Measurements from ENCODE around the gene RADIL. TPM values are rescaled to one million over a fixed set of nuclear protein-coding genes. Genes with fewer than 3 reads are reported as not detected.

RADIL gene
- total RNA-seq, 4 donors from 2014 or later: 1.0 to 10.1 (median 6.6) TPM

- DNase-seq: no peak
- H3K36me3 ChIP-seq: no peaks in the 10 kb centered on the region
- H3K27me3 ChIP-seq: no peaks in the 10 kb centered on the region
- intact Hi-C loops (cut with DNase I; ENCODE audit: low total_unique reads): loop anchor here (10.0 kb wide), 1 partner anchor 92 kb away; the partner anchor contains the start of gene RADIL
- no peaks in the 10 kb centered on the region for H3K4me1 ChIP-seq
- no peaks in the 10 kb centered on the region for H3K9me3 ChIP-seq
- H3K27ac ChIP-seq: peak overlapping the region; percentile 31 to 50
- peak overlapping the region; percentile 38 to 45 for H3K4me3 ChIP-seq
- no peak for TF ChIP-seq POLR2A (IDR thresholded peaks at IDR 0.05)
- no peak for TF ChIP-seq CTCF (IDR thresholded peaks at IDR 0.05)
Observed at GRCh38 chr7:4792537-4793126, 90.9 kb downstream of the RADIL start.

- TF ChIP-seq CTCF (IDR thresholded peaks at IDR 0.05): peak; percentile 46 to 64 (median 62)
- no peak for TF ChIP-seq POLR2A (IDR thresholded peaks at IDR 0.05)
- H3K27me3 ChIP-seq: no peaks in the 10 kb centered on the region
- no peaks in the 10 kb centered on the region for H3K9me3 ChIP-seq
- peak overlapping the region; percentile 31 to 50 for H3K27ac ChIP-seq
- intact Hi-C loops (cut with DNase I; ENCODE audit: low total_unique reads): loop anchor here (10.0 kb wide), 1 partner anchor 93 kb away; the partner anchor contains the start of gene RADIL
- peak overlapping the region; percentile 38 to 45 for H3K4me3 ChIP-seq
- H3K4me1 ChIP-seq: no peaks in the 10 kb centered on the region
- H3K36me3 ChIP-seq: no peaks in the 10 kb centered on the region
- DNase-seq: peak; percentile 69 to 79
Observed at GRCh38 chr7:4791738-4792536, 91.6 kb downstream of the RADIL start.

GRCh38 chr7:4791101-4791737 is 92.3 kb downstream of the RADIL start:
- Histone ChIP-seq H3K4me3 (no peak overlapping the region), H3K4me1 (no peaks in the 10 kb centered on the region), H3K27ac (no peak overlapping the region), H3K36me3 (no peaks in the 10 kb centered on the region), H3K27me3 (no peaks in the 10 kb centered on the region), H3K9me3 (no peaks in the 10 kb centered on the region)
- DNase-seq: no peak
- TF ChIP-seq CTCF (IDR thresholded peaks at IDR 0.05) (no peak), POLR2A (IDR thresholded peaks at IDR 0.05) (no peak)
- intact Hi-C loops (cut with DNase I; ENCODE audit: low total_unique reads): loop anchor here (10.0 kb wide), 1 partner anchor 94 kb away; the partner anchor contains the start of gene RADIL

GRCh38 chr7:4790516-4790991 is 93.0 kb downstream of the RADIL start:
- no peak overlapping the region for H3K4me3 ChIP-seq
- TF ChIP-seq CTCF (IDR thresholded peaks at IDR 0.05) (no peak), POLR2A (IDR thresholded peaks at IDR 0.05) (no peak)
- no peak for DNase-seq
- H3K4me1 ChIP-seq: no peaks in the 10 kb centered on the region
- no peaks in the 10 kb centered on the region for H3K27me3 ChIP-seq
- intact Hi-C loops (cut with DNase I; ENCODE audit: low total_unique reads): loop anchor here (10.0 kb wide), 1 partner anchor 94 kb away; the partner anchor contains the start of gene RADIL
- no peaks in the 10 kb centered on the region for H3K9me3 ChIP-seq
- H3K36me3 ChIP-seq: no peaks in the 10 kb centered on the region
- no peak overlapping the region for H3K27ac ChIP-seq

Measured in uterus (tissue), 4 donors.